Transverse colon (tissue), 4 donors: ENCODE results near the gene YWHAQ. TPM values are rescaled to one million over a fixed set of nuclear protein-coding genes. Genes with fewer than 3 reads are reported as not detected.

Source experiments
- DNase-seq: peaks from one replicate; pipeline ENCODE4 v3.0.0-alpha.2; 2019
- H3K27ac ChIP-seq, 4 donors: fragments of 200-600 bp; sonication (generic); 2 replicates each; pipeline ENCODE4 v1.5.1; 2016 to 2018; ENCODE audit warnings: inconsistent platforms in 4 of 4
- H3K27me3 ChIP-seq: fragments of 200-600 bp; sonication (generic); 2 replicates; pipeline ENCODE4 v1.5.1; 2017; ENCODE audit warnings: inconsistent platforms
- H3K36me3 ChIP-seq, 4 donors: fragments of 200-600 bp; sonication (generic); 2 replicates each; pipeline ENCODE4 v1.5.1; 2017 to 2019; ENCODE audit warnings: inconsistent platforms in 4 of 4
- H3K4me1 ChIP-seq, 4 donors: fragments of 200-600 bp; sonication (generic); 2 replicates each; pipeline ENCODE4 v1.5.1; 2017 to 2020; ENCODE audit warnings: inconsistent platforms in 4 of 4
- H3K4me3 ChIP-seq, 4 donors: fragments of 200-600 bp; sonication (generic); 1 replicate in 1 of 4; 2 replicates in 3 of 4; pipeline versions ENCODE4 v1.5.1 to v1.6.1; 2017 to 2019; ENCODE audit warnings: inconsistent platforms in 4 of 4
- H3K9me3 ChIP-seq, 2 donors: fragments of 200-600 bp; sonication (generic); 2 replicates each; pipeline ENCODE4 v1.5.1; 2017 to 2019; ENCODE audit warnings: inconsistent platforms in 2 of 2
- EP300 ChIP-seq: sonication (generic); formaldehyde crosslinking; IDR thresholded peaks from one replicate; pipeline ENCODE4 v1.6.1; 2017; ENCODE audit warnings: antibody characterized with exemption, low read depth
- POLR2A ChIP-seq: fragments of 450-650 bp; IDR thresholded peaks from one replicate; pipeline ENCODE4 v1.6.1; 2016; ENCODE audit warnings: antibody characterized with exemption, mild to moderate bottlenecking, moderate library complexity
- POLR2AphosphoS5 ChIP-seq, 3 donors: sonication (generic); formaldehyde crosslinking; IDR thresholded peaks; one replicate each; pipeline ENCODE4 v1.6.1; 2016; ENCODE audit warnings: antibody characterized with exemption in 3 of 3
- WGBS, 2 donors: methylation state at CpG; one replicate each; pipeline ENCODE4 v1.1.5; 2018; ENCODE audit warnings: low coverage in 1 of 2; 5-methylcytosine and 5-hydroxymethylcytosine counted together
- in situ Hi-C, 4 donors: fragments of 200-750 bp; cut with MboI; loops; one replicate each; pipeline versions ENCODE4 v1.15.0 to v1.15.1; 2017; ENCODE audit warnings: low sequenced_read_pairs in 3 of 4, low pct_ligation_motif_present in 1 of 4, low pct_unique_long_range_greater_than_20kb in 1 of 4
- intact Hi-C: fragments of 100-400 bp; cut with DNase I; formaldehyde crosslinking; loops from one replicate; pipeline ENCODE4 v1.15.1; 2023; ENCODE audit warnings: low total_unique reads
- total RNA-seq, 4 donors: library from RNA; depleted of rRNA; stranded (reverse); fragments of >200 nt; gene quantifications; one replicate each; pipeline ENCODE4 v1.1.0, GENCODE V29; 2016
- TF ChIP-seq, protein P1 (sequence below), 5 experiments: fragments of 200-600 bp in 3 of 5; fragments of 450-650 bp in 2 of 5; sonication (generic) in 3 of 5; IDR thresholded peaks; 1 replicate in 2 of 5; 2 replicates in 3 of 5; pipeline ENCODE4 v1.5.1; 2016 to 2017; ENCODE audit warnings: antibody characterized with exemption in 5 of 5, inconsistent platforms in 3 of 5, mild to moderate bottlenecking in 2 of 5, moderate library complexity in 1 of 5

Gene YWHAQ
- total RNA-seq, 4 donors from 2014 or later: 84.0 to 189 (median 145) TPM

DNA sequence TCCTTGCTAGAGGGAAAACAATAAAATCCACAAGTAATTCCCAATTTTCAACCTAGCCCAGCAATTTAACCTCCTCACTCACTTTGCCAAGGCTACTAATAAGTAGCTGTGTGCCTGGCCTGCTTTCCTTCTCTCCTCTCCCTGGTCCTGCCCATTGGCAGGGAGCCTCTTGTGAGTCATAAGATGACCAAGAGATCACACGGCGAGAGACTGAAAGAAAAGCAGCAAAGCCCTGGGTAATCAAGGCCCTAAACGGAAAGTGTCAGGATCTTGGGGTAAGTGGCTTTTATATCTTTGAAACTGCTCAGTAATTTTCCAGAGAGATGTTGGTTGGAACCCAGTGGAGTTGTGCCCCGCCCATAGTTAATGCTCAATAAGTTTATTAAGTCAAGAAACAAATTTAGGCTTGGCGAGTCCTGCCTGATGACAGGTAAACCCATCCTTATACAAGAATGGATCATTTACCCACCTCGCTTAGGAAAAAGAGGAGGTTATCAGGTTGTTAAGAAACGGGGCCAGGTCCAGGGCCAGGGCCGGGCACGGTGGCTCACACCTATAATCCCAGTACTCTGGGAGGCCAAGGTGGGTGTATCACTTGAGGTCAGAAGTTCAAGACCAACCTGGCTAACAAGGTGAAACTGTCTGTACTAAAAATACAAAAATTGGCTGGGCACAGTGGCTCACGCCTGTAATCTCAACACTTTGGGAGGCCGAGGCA lies 65.2 kb downstream of the YWHAQ start:
- peak; percentile 74 for DNase-seq
- in situ Hi-C loops: no loop called here
- H3K36me3 ChIP-seq: no peaks in the 10 kb centered on the region
- peaks cover 0 to 14% (median 3%) of the 10 kb centered on the region in 4 donors for H3K4me1 ChIP-seq
- TF ChIP-seq POLR2AphosphoS5 (IDR thresholded peaks at IDR 0.05): peak in 2 of 3 donors; percentile 51 to 56
- TF ChIP-seq, protein P1, sequence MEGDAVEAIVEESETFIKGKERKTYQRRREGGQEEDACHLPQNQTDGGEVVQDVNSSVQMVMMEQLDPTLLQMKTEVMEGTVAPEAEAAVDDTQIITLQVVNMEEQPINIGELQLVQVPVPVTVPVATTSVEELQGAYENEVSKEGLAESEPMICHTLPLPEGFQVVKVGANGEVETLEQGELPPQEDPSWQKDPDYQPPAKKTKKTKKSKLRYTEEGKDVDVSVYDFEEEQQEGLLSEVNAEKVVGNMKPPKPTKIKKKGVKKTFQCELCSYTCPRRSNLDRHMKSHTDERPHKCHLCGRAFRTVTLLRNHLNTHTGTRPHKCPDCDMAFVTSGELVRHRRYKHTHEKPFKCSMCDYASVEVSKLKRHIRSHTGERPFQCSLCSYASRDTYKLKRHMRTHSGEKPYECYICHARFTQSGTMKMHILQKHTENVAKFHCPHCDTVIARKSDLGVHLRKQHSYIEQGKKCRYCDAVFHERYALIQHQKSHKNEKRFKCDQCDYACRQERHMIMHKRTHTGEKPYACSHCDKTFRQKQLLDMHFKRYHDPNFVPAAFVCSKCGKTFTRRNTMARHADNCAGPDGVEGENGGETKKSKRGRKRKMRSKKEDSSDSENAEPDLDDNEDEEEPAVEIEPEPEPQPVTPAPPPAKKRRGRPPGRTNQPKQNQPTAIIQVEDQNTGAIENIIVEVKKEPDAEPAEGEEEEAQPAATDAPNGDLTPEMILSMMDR (IDR thresholded peaks at IDR 0.05): no peak
- peak overlapping the region; percentile 70 to 81 (median 76) for H3K27ac ChIP-seq
- WGBS, 2 donors: 73% methylated on average over 11 of the region's 11 CpGs; no CpG with 5 or more reads in 1 of the 2 donors
- no peaks in the 10 kb centered on the region for H3K27me3 ChIP-seq
- intact Hi-C loops: no loop called here
- H3K4me3 ChIP-seq: no peak overlapping the region
- no peaks in the 10 kb centered on the region for H3K9me3 ChIP-seq

DNA sequence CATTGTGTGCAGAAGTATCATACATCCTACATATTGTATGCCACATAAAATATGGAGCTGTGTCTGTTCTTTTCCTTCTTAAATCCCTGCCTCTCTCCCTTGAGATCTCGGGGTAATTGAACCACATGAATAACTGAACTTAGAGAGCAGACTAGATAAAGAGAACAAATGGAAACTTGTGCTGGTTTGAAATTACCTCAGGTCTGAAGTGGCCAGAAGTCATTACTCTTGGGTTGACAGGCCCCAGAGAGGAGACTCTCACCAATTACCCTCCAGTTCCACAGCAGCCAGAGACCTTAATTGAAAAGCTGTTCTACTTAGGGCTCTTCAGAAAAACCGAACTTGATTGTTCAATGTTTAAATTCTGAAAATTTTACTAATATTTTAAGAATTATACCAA lies 70.2 kb downstream of the YWHAQ start:
- Histone ChIP-seq H3K27me3 (no peaks in the 10 kb centered on the region), H3K9me3 (no peaks in the 10 kb centered on the region), H3K4me3 (no peak overlapping the region), H3K36me3 (no peaks in the 10 kb centered on the region), H3K27ac (no peak overlapping the region), H3K4me1 (peaks cover 0 to 22% (median 11%) of the 10 kb centered on the region in 4 donors)
- 81 to 85% methylated on average over 2 of the region's 2 CpGs for WGBS, 2 donors
- DNase-seq: no peak
- in situ Hi-C loops (no loop called here), intact Hi-C loops (no loop called here)
- TF ChIP-seq EP300 (no peak), POLR2A (no peak), POLR2AphosphoS5 (IDR thresholded peaks at IDR 0.05) (no peak)
- TF ChIP-seq, protein P1 (IDR thresholded peaks at IDR 0.05): no peak

DNA sequence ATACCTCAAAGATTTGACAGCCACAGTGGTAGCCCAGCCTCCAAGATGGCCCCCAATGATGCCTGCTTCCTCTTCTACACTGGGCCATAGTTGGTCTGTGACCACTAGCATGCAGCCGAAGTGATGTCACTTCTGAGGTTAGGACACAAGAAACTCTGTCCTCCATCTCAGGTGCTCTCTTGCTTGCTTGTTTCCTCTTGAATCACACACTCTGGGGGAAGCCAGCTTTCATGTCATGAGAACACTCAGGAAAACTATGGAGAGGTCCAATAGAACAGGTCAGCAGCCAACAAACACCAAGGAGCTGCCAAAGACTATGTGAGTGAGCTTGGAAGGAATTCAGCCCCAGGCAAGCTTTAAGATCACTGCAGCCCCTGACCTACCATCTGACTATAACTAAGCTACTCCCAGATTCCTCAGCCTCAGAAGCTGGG lies 71.8 kb downstream of the YWHAQ start:
- Histone ChIP-seq H3K4me1 (peaks cover 6 to 22% (median 17%) of the 10 kb centered on the region in 4 donors), H3K9me3 (no peaks in the 10 kb centered on the region), H3K4me3 (no peak overlapping the region), H3K36me3 (no peaks in the 10 kb centered on the region), H3K27ac (no peak overlapping the region), H3K27me3 (no peaks in the 10 kb centered on the region)
- WGBS, 2 donors: 94% methylated on average over 1 of the region's 1 CpG; no CpG with 5 or more reads in 1 of the 2 donors
- no peak for DNase-seq
- in situ Hi-C loops: loop anchor here in 1 of 4 donors (10.0 kb wide), 1 partner anchor 76 kb away; the partner anchor contains the start of gene YWHAQ
- intact Hi-C loops: loop anchor here (5.0 kb wide), 1 partner anchor 73 kb away; the partner anchor contains the start of gene YWHAQ
- TF ChIP-seq, protein P1 (IDR thresholded peaks at IDR 0.05): no peak
- no peak for TF ChIP-seq EP300
- no peak for TF ChIP-seq POLR2AphosphoS5 (IDR thresholded peaks at IDR 0.05)
- no peak for TF ChIP-seq POLR2A

DNA sequence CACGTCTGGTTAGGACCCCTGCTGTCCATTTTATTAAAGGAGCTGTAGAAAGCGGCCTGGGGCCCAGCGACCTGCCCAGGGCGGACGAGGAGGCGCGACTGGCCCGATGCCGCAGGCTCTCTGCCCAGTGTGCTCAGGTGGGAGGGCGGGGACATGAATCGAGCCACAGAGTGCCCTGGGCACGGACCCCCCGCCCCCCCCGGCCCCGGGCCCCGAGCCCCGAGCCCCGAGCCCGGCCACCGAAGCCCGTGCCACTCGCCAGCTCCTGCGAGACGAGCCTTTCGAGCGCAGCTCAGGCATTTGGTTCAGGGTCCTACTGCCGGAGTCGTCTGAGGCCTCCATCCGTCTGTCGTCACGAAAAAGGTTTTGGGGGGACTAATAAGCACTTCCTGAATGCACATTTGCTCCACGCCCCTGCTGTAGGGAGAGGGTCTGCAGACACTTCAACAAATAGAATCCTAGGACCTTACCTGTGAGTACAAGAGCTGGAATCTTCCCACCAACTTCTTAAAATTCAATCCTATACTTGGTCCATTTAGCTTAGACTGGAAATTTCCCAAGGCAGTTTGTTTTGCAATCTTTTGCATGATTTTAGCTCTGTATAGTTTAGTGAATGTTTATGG lies 74.6 kb downstream of the YWHAQ start:
- Histone ChIP-seq H3K36me3 (no peaks in the 10 kb centered on the region), H3K27ac (peak overlapping the region; percentile 94 to 98 (median 98)), H3K27me3 (no peaks in the 10 kb centered on the region), H3K4me3 (peak overlapping the region; percentile 60 to 91 (median 78)), H3K4me1 (peaks cover 20 to 48% (median 29%) of the 10 kb centered on the region in 4 donors), H3K9me3 (no peaks in the 10 kb centered on the region)
- WGBS, 2 donors: 2% methylated on average over 9 of the region's 32 CpGs; no CpG with 5 or more reads in 1 of the 2 donors
- intact Hi-C loops: loop anchor here (5.0 kb wide), 1 partner anchor 76 kb away; the partner anchor contains the start of gene YWHAQ
- DNase-seq: no peak
- no peak for TF ChIP-seq POLR2A
- TF ChIP-seq POLR2AphosphoS5 (IDR thresholded peaks at IDR 0.05): no peak
- TF ChIP-seq EP300: no peak
- TF ChIP-seq, protein P1 (IDR thresholded peaks at IDR 0.05): no peak
- in situ Hi-C loops: loop anchor here in 1 of 4 donors (10.0 kb wide), 1 partner anchor 79 kb away; the partner anchor contains the start of gene YWHAQ
